CD4-positive, alpha-beta T cell treated with Interleukin-1 beta for 1 hour (primary cell): ENCODE data around the gene ZNF282.
"Not testable (repeated sequence)": the region's sequence is repeated elsewhere in the genome, so short reads cannot be mapped to it uniquely, and the experiment has no call there.

ENCODE experiments used
- DNase-seq, 2 donors: peaks; one replicate each; pipeline ENCODE4 v3.0.0-alpha.2; 2020 to 2022

The ZNF282 gene

DNA sequence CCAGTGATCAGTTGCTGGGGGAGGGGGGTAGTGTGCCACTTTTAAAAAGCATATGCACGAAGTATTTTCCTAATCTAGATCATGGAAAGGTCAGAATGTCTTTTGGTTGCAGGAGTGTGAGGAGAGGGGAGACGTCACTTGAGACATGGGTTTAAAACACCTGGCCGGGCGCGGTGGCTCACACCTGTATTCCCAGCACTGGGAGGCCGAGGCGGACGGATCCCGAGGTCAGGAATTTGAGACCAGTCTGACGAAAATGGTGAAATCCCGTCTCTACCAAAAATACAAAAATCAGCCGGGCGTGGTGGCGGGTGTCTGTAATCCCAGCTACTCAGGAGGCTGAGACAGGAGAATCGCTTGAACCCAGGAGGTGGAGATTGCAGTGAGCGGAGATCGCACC is 31.0 kb downstream of the ZNF282 start:
- DNase-seq: not testable (repeated sequence)

DNA sequence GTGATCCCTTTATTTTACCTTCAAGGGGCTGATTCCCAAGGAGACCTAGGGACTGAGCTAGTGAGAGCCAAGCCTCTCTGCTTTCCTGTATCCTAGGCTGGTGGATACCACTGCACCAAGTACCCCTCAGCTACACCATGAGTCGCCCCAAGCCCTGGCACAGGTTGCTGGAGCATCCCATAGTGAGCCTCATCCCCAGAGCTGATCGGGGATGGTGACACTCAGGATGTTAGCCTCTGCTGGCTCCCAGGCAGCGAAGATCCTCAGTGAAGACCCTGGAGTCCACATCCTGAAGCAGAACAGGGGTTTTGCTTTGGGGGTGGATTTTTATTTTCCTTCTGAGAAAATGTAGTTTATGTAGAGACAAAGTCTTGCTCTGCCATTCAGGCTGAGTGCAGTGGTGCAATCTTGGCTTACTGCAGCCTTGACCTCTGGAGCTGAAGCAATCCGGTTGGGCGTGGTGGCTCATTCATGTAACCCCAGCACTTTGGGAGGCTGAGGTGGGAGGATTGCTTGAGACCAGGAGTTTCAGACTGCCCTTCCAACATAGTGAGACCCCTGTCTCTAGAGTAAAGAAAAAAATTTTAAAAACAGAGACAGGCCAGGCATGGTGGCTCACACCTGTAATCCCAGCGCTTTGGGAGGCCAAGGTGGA is 31.6 kb downstream of the ZNF282 start:
- no peak for DNase-seq

DNA sequence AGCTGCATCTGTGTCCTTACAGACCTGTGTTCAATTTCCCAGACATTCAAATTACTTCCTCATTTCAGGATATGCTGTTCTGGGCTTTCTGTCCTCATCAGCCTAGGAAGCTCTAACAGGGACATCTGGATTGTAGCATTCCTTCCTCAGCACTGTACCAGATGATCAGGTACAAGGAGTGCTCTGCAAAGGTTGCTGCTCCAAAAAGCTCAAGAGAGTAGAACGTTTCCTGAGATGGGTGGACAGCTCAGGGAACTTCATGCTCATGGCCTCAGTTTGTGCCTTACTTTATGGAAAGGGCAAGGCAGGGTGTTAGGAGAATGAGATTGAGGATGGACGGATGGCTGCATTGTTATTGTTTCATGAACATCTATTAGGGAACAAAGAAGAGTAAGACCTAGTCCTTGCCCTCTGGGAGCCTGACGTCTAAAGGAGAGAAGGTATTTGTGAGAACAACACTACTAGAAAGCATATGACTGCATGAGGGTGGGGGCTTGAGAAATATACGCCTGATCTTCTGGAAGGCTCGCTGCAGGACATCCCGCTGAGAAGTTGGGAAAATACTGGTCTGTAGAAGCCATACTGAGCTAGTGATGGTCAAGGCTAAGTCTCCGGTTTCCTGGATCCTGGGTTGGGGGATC is 33.6 kb downstream of the ZNF282 start:
- no peak for DNase-seq

DNA sequence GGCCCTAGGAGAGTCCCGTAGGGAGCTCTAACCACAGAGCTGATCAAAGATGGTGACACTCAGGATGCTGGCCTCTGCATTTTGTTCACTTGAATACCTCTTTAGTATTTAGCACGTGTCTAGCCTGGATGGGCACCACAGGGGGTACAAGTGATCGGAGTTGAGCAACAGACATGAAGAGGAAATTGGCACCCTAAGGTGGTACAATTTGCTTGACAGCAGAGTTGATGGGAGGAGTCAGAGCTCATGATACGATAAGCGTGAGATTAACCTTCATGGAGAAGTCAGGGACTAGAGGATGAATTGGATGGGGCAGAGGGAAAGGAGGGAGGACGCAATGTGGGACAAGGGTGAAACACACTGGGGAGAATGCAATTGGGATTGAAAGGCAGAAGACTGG is 34.2 kb downstream of the ZNF282 start:
- DNase-seq: no peak

DNA sequence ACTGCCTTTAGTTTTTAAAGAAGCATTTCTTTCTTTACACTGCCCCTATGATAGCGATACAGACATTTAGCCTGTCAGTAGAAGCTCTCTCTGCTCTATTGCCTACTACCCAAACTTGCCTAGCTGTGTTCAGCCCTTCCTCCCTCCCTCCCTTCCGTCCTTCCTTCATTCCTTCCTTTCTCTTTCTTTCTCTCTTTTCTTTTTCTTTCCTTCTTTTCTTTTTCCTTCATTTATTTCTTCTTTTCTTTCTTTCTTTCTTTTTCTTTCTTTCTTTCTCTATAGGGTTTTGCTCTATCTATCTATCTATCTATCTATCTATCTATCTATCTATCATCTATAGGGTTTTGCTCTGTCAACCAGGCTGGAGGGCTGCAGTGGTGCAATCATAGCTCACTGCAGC is 37.0 kb downstream of the ZNF282 start:
- DNase-seq: no peak

- not testable (repeated sequence) for DNase-seq
Observed at GRCh38 chr7:149233655-149234204, 38.4 kb downstream of the ZNF282 start.

DNA sequence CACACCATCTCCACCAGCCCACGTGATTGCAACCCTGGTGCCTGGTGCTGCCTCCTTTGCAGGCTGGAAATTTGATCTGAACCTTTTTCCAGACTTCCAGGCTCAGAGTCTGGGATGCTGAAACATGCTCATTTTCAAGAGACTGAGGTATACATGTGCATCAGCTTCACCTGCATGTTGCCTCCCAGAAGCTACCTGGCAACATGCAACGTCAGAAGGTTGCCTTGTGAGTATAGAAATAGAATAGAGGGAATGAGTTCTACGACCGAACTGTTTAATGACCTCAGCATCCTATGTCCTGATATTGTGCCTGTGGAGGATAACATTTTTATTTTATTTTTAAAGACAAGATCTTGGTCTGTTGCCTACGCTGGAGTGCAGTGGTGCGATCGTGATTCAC is 42.2 kb downstream of the ZNF282 start:
- no peak for DNase-seq

DNA sequence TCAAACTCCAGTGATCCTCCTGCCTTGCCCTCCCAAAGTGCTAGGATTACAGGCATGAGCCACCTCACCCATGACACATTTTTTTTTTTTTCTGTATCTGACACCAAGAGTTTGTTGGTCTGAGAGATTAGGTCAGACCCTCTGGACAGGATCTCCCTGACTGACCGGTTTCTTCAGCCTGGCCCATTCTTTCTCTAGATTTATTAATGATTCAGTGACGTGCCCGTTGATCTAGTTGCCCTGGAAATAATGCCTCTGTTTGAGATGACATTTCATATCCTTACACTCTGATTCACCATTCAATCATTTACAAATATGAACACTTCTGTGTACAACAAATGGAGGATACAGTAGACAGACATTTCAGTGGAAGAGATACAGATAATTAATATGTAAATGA is 42.7 kb downstream of the ZNF282 start:
- no peak for DNase-seq

GRCh38 chr7:149239345-149240143 is 44.2 kb downstream of the ZNF282 start, which contains the start of gene ZNF212:
Gene ZNF212, plus strand, starts transcription at chr7:149239651. Its CDS starts 128 bp downstream, at chr7:149239779.
- DNase-seq: peak; percentile 88

- no peak for DNase-seq
Observed at GRCh38 chr7:149240637-149241036, 45.3 kb downstream of the ZNF282 start.

DNA sequence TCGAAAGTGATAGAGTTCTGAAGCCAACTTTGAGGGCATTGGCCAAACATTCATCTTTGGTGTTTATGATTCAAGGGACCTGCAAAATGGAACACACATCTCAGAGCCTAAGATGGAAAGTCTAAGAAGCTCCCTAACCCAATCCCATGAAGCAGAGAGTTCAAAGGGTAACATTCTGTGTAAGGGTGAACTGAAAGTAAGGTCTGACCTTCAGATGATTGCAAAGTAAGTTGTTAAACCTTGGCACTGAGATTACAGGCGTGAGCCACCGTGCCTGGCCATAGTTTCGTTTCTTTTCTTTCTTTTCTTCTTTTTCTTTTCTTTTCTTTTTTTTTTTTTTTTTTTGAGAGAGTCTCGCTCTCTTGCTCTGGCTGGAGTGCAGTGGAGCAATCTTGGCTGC is 46.4 kb downstream of the ZNF282 start:
- no peak for DNase-seq

DNA sequence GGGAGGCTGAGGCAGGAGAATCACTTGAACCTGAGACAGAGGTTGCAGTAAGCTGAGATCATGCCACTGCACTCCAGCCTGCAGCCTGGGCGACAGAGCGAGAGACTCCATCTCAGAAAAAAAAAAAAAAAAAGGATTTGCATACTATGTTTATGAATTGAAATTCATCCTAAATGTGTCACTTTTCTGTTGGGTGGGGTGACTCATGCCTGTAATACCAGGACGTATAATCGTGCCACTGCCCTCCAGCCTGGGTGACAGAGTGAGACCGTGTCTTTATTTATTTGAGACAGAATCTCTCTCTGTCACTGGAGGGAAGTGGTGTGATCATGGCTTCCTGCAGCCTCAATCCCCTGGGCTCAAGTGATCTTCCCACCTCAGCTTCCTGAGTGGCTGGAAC is 49.9 kb downstream of the ZNF282 start:
- no peak for DNase-seq

DNA sequence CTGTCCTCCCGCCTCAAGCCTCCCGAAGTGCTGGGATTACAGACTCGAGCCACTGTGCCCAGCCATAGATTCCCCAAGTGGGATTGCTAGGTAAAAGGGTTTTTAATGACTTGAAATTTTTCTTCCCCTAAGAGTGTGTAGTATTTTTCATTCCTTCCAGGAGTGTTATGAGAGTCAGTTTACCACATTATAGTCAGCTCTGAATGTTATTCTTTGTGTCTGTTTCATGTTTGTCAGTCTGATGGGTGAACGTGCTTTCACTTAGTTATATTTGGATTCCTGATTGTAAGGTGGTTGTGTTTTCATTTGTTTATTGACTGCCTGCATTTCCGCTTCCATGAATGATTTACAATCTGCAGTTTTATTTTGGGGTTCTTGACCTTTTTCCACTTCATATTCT is 50.4 kb downstream of the ZNF282 start:
- DNase-seq: no peak

GRCh38 chr7:149248777-149249176 is 53.4 kb downstream of the ZNF282 start:
- DNase-seq: no peak

- not testable (repeated sequence) for DNase-seq
Observed at GRCh38 chr7:149250151-149250550, 54.8 kb downstream of the ZNF282 start.

DNA sequence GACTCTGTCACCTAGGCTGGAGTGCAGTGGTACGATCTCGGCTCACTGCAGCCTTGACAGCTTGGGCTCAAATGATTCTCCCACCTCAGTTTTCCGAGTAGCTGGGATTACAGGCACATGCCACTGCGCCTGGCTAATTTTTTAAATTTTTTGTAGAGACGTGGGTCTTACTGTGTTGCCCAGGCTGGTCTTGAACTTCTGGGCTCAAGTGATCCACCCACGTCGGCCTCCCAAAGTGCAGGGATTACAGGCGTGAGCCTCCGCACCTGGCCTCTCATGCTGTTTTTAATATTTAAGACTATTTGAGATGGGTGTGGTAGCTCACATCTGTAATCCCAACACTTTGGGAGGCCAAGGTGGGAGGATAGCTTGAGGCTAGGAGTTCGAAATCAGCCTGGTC is 56.2 kb downstream of the ZNF282 start:
- DNase-seq: not testable (repeated sequence)

GRCh38 chr7:149252378-149252777 is 57.0 kb downstream of the ZNF282 start:
- no peak for DNase-seq

GRCh38 chr7:149253665-149254064 is 58.3 kb downstream of the ZNF282 start:
- no peak for DNase-seq

DNA sequence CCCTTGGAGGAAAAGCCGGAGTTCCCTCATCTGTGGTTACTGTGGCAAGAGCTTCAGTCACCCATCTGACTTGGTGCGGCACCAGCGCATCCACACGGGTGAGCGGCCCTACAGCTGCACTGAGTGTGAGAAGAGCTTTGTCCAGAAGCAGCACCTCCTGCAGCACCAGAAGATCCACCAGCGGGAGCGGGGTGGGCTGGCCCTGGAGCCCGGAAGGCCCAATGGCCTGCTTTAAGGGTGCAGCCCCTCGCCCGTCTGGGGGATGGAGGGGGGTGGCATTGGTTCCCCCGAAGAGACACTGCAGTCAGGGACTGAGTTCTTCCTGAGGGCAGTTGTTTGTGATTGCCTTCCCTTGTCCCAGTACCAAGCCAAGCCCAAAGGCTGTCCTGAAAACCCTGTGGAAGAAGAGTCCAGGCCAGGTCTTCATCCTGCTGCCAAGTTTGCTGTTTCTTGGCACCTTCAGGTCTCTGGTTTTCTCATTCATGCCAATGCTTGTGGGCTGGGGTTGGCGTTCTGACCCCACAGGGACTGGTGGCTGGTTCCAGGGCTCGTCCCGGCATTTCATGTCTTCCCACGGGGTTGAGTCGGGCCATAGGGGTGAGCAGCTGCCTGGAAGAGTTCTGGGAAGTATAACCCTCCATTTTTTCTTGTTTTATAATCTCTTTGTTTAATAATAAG is 59.0 kb downstream of the ZNF282 start:
- DNase-seq: no peak

- no peak for DNase-seq
Observed at GRCh38 chr7:149255174-149255573, 59.8 kb downstream of the ZNF282 start.

- no peak for DNase-seq
Observed at GRCh38 chr7:149256568-149256967, 61.2 kb downstream of the ZNF282 start.

DNA sequence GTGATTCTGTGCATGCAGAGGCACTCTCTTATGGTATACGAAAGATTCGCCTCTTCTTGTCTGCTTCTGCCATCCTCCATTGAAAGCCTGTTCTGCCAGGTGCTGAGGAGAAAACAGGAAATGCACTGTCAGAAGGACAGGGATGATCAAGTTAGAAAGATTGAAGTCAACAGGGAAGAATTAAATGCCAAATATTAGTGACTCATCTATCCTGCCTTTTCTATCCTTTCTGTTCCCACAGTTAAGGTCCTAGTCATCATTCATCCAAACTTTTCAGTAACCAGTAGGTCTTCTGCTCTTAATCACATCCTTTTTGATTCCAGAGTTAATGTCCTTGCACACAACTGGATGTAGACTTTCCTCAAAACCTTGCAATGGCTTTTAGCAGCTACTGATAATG is 61.8 kb downstream of the ZNF282 start:
- no peak for DNase-seq

DNA sequence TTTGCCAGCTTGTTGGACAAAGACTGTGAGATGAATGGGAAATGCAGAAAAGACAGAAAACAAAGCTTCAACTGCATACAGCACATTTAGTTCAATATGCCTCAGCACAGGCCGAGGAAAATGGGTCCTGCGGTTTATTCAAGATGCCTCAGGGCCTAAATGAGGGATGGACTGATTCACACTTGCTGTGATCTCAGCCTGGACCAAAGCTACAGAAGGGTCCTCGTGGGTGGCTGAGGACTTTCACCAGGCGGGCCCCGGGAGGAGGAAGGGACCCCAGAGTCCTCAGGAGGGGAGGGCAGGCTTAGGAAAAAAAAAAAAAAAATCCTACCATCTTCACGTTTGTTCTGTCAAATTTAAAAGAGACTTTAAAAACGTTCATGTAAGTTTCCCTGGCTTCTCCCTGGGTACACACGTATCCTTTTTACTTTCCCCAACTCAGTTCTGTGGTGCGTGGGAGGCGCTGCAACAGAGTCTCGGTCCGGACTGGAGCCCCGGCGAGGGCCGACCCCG is 66.0 kb downstream of the ZNF282 start:
- DNase-seq: no peak
